ENCODE results near the gene PRKG1. TPM values are rescaled to one million over a fixed set of nuclear protein-coding genes. Genes with fewer than 3 reads are reported as not detected.

PRKG1 gene
- total RNA-seq, 1 experiment from 2014 or later: 1.0 TPM

DNA sequence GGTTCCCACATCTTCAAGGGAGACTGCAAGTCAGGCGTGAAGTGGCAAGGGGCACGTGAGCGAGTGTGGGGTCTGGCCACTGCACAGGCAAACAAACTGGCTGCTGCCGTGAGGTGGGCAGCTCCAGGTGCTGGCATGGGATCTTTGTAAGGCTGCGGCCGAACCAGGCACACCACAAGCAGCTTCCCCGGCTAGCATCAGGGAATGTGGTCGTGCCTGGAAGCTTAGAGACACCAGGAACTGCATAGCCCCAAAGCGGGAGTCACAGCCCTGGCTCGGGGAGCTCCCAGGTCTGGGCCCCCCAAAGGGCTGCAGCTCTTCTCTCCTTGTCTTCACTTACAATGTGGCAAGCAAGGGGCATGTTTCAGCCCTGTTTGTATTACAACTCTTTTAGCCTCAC, 988.9 kb downstream of the PRKG1 start:
- no peak for DNase-seq (ENCODE audit: extremely low read depth, low read depth)

DNA sequence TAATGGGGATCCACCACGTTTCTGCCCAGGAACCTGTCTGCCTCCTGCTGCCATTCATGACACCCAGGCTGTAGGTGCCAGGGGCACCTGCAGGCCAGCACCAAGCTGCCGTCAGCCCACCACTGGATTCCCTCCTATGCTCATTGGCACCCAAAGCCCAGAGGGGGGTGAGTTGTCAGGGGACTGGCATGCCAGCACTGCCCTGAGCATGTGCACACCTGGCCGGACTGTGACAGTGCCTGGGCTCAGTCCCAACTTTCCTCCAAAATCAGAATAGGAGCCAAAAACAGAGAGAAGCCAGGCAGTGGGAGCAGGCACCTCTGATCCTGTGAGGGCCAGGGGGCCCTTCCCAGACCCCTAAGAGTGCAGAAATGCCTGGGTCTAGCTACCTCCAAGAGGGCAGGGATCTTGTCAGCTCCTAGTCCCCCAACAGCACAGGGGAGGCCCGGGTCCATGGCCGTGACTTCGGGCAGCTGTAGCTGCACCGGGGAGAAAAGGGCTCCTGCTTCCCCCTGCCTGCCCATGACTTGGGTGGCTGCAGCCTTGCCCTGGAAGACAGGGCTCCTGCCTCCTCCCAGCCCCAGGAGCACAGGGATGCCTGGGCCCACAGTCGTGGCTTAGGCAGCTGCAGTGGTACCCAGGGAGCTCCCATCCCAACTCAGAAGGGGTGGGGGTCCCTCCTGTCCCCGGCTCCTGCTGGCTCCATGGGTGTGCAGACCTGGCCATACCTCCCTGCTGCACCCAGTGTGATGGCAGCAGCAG, 990.0 kb downstream of the PRKG1 start:
- DNase-seq (ENCODE audit: extremely low read depth, low read depth): no peak

- DNase-seq (ENCODE audit: extremely low read depth, low read depth): no peak
Measured at GRCh38 chr10:52066383-52066782, 992.1 kb downstream of the PRKG1 start.

DNA sequence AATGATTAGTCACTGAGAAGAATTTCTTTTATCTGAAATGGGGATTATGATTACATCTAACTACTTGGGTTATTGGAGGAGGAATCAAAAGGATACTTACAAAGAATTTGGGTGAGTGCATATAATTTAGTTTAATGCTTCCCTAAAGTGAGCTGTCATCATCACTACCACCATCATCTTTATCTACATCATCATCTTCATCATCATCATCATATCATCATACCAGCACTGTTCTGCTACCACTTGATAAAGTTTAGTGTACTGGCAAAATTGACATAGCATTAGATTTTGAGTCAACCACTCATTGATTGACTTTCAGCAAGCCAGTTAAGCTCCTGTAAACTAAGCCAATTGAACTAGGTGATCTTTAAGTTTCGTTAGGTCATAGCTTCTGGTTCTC, 994.2 kb downstream of the PRKG1 start:
- DNase-seq (ENCODE audit: extremely low read depth, low read depth): no peak

DNA sequence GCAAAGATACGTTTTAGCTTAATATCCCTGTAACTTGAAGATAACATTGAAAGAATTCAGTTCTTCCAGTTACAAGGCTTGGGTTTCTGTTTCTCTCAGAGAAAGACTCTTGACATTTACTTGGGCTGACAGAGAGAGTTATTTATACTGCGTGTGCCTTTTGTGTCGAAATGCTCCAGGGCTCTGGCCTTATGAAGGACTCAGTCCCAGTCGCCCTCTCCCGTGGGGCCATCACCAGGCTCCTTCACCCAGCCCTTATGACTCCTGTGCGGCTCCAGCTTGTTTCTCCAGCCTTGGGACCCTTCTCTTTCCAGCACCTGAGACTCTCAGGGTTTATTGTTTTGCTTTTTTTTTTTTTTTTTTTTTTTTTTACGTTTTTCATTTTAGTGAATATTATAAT, 997.5 kb downstream of the PRKG1 start:
- no peak for DNase-seq (ENCODE audit: extremely low read depth, low read depth)

DNA sequence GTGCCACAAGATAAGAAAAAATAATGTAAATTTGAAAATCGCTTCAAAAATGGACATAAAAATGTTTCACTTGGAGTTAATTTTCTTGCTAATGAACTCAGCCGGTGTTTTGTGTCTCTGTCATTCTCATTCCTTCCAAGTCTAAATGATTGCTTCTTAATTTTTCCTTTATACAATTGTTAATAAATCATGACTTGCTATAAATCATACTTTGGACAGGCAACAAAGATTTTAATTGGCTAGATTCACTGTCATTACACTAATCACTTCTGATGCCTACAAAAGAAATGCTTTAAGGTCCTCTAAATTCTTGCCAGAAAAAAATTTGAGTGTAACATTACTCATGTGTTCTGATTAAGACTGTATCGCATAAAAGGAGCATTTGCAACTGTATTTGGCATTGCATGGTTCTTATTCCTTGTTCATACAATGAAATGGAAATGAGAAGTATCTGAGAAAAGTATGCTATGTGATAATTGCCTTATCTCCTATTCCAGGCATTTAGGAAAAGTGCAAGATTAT, 1000.3 kb downstream of the PRKG1 start:
- DNase-seq (ENCODE audit: extremely low read depth, low read depth): no peak

DNA sequence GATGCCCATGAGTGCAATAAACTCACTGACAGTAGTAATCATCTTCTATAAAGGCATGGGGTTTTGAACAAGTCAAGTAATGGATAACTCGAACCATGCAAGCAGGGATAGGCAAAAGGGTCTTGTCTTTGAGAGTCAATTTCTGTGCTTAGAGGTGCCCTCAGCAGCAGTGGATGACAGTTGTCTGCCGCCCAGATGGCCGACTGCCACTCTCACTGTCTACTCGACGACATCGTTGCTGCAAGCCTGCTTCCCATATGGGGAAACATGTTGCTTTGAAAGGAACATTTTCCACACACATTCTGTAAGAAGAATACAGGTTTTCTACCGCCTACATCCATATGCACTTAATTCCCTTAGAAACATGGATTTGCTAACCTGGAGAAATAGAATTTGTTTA, 1003.5 kb downstream of the PRKG1 start:
- DNase-seq (ENCODE audit: extremely low read depth, low read depth): no peak

DNA sequence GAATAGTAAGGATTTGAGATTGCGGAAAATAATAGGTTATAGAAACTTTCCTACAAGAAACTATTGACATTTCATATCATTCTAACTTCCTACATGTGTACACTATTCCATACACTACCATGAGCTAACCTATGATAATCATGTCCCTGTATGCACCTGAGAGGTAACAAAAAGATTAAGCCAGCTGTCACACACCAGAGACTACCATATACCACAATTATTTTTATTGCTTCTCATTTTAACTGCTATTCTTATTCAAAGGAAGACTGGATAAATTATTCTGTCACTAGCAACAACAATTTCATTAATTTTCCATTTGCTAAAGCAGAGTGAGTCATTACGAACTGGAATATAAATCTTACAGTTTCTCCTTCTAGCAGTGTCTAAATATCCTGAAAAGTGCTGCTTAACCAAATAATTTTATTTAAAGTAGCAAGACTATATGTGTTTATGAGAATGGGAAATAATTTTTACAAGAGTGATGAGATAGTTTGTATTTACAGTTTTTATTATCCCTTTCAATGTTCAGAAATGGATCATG, 1004.2 kb downstream of the PRKG1 start:
- DNase-seq (ENCODE audit: extremely low read depth, low read depth): no peak

DNA sequence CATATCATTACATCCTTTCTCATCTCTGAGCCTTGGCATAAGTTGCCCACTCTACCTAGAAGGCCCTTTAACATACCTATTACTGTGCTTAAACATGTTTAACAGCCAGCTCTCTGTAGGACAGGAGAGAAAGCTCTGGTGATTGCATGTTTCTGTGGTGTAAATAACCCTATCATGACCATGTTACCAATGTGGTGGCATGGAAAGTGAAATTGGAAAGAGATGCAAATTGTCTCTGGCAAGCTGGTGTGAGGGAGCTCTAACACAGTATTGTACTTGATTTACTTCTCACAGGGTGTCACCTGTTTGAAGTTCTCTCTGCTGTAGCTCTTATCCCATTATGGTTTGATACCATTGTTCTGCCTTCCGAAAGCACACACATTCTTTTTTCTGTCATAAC, 1008.0 kb downstream of the PRKG1 start:
- DNase-seq (ENCODE audit: extremely low read depth, low read depth): no peak

GRCh38 chr10:52083422-52083821, 1009.1 kb downstream of the PRKG1 start:
- DNase-seq (ENCODE audit: extremely low read depth, low read depth): no peak

- DNase-seq (ENCODE audit: extremely low read depth, low read depth): no peak
Measured at GRCh38 chr10:52092390-52092789, 1018.1 kb downstream of the PRKG1 start.

DNA sequence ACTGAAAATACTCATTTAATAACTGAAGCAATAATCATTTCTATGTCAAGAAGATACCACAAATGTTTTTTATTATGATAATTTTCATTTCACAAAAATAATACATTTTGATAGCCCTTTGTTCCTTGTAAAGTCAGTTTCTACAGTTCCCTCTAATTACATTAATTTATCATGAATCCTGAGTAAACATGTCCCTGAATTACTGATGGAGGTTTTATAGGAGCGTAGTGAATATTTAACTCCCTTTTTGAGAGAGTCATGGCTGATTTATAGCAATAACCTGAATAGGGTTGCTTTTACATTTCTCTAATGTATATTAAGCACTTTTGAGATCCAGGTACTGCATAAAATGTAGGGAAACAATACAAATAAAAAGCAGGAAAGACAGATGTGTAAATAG, 1023.8 kb downstream of the PRKG1 start:
- DNase-seq (ENCODE audit: extremely low read depth, low read depth): no peak

GRCh38 chr10:52099026-52099600, 1024.8 kb downstream of the PRKG1 start:
- no peak for DNase-seq (ENCODE audit: extremely low read depth, low read depth)

DNA sequence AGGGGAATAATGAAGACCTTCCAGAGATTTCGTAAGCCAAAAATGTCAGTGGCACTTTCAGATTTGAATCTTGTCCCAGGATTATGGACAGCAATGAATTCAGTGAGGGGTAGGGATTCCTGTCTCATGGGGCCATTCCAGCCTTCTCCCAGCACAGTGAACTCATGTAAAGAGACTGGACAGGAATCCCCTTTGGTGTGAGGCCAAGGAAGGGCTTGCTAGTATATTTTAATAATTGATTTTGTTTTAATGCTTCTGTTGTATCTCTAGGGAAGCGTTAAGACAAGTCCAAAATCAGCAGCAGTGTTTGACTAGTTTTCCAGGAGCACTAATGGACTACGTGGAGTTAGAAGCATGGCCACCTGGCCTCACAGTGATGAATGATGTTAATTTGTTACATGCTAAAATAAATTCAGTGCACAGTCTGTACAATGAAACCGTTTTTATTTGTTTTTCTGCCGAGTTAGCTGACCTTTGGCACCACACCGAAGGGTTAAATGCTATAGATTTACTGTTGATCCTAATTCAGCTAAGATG, 1025.8 kb downstream of the PRKG1 start:
- DNase-seq (ENCODE audit: extremely low read depth, low read depth): no peak

GRCh38 chr10:52105301-52105700, 1031.0 kb downstream of the PRKG1 start:
- no peak for DNase-seq (ENCODE audit: extremely low read depth, low read depth)

DNA sequence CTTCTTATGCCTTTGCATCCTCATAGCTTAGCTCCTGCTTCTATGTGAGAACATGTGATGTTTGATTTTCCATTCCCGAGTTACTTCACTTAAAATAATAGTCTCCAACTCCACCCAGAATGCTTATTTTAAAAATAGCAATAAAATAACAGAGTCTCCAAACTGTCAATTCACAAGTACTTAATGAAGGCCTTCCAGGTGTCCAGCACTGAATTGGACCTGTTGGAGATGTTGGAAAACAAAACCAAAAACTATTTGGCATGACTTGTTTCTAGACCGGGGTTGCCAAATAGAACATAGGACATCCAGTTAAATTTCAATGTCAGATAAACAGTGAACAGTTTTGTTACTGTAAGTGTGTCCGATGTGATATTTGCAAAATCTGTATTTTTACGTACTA, 1031.7 kb downstream of the PRKG1 start:
- no peak for DNase-seq (ENCODE audit: extremely low read depth, low read depth)

- DNase-seq (ENCODE audit: extremely low read depth, low read depth): no peak
Measured at GRCh38 chr10:52106899-52107298, 1032.6 kb downstream of the PRKG1 start.

DNA sequence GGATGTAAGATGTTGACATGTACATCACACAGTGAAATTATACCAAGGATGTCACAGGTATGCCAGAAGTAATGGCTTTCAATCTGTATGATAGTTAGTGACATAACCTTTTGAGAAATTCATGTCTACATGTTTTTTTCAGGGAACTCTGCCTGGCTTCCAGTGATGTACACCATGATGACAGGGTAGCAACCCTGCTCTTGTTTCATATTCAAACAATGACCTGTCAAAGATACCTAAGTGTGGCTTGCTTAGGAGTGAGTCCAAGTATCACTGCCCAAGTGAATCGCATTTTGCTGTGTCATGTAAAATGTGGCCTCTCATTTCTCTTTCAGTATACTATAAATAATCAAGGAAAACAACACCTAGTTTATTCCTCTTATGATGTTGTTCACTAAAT, 1033.9 kb downstream of the PRKG1 start:
- no peak for DNase-seq (ENCODE audit: extremely low read depth, low read depth)

GRCh38 chr10:52110576-52110975, 1036.3 kb downstream of the PRKG1 start:
- DNase-seq (ENCODE audit: extremely low read depth, low read depth): no peak

- DNase-seq (ENCODE audit: extremely low read depth, low read depth): no peak
Measured at GRCh38 chr10:52111101-52111891, 1037.0 kb downstream of the PRKG1 start.

DNA sequence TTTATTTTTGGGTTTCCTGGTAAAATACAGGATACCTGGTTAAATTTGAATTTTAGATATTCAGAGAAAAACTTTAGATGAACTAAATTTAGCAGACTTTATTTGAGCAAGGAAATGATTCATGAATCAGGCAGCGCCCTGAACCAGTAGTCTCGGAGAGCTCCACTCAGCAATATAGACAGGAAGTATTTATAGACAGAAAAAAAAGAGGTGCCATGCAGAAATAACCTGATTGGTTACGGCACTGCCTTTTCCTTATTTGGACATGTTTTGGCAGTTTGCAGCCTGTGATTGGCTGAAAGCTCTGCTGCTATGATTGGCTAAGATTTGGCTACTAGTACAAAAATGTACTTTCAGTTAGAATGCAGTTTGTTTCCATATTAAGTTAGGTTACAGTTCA, 1041.5 kb downstream of the PRKG1 start:
- DNase-seq (ENCODE audit: extremely low read depth, low read depth): no peak

All from NCI-H460 (cell line).